ENCODE data around the gene MMP19. TPM values are rescaled to one million over a fixed set of nuclear protein-coding genes. Genes with fewer than 3 reads are reported as not detected.
"Not testable (repeated sequence)": the region's sequence is repeated elsewhere in the genome, so short reads cannot be mapped to it uniquely, and the experiment has no call there.

MMP19 gene
- total and polyA plus RNA-seq, 7 donors: 0.66 to 4.1 (median 1.5) TPM

- ATAC-seq (no peak), DNase-seq (no peak)
- intact Hi-C loops (cut with DNase I): no loop called here
- H3K36me3 ChIP-seq (ENCODE audit: insufficient read depth in 1 of 2, low read depth in 1 of 2): no peaks in the 10 kb centered on the region
- no peak overlapping the region for H3K27ac ChIP-seq
- peaks cover 7% of the 10 kb centered on the region for H3K9me3 ChIP-seq
- H3K4me3 ChIP-seq: no peak overlapping the region
- H3K27me3 ChIP-seq (ENCODE audit: insufficient read depth in 3 of 3, low read length in 2 of 3): no peaks in the 10 kb centered on the region
- TF ChIP-seq CTCF (IDR thresholded peaks at IDR 0.05): no peak
- 78 to 85% (median 82%) methylated on average over 4 of the region's 4 CpGs for WGBS, 3 donors
- no peaks in the 10 kb centered on the region for H3K4me1 ChIP-seq
These were observed 33.1 kb upstream of the MMP19 start for GRCh38 chr12:55875704-55876467.

DNA sequence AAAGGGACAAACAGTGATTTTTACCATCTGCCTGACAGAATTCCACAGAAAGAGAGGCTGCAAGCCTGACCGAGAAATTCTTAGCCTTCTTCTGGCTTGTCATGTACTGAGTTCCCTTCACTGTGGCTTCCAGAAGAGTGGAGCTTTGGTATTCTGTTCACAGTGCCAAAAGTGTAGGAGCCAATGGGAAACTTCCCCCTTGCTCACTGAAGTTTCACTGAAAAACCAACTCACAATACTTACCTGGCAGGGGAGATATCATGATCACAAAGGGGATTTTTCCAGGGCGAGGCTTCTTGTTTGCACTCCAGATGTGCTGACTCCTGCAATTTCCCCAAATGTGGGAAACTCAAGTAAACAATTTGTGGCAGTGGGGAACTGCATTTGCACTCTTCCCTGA lies 31.7 kb upstream of the MMP19 start:
- H3K27me3 ChIP-seq (ENCODE audit: insufficient read depth in 3 of 3, low read length in 2 of 3): no peaks in the 10 kb centered on the region
- 46 to 56% (median 55%) methylated on average over 2 of the region's 2 CpGs for WGBS, 3 donors
- DNase-seq (no peak), ATAC-seq (no peak)
- H3K36me3 ChIP-seq (ENCODE audit: insufficient read depth in 1 of 2, low read depth in 1 of 2): no peaks in the 10 kb centered on the region
- no peak overlapping the region for H3K4me3 ChIP-seq
- H3K9me3 ChIP-seq: peaks cover 7% of the 10 kb centered on the region
- intact Hi-C loops (cut with DNase I): no loop called here
- TF ChIP-seq CTCF (IDR thresholded peaks at IDR 0.05): no peak
- no peaks in the 10 kb centered on the region for H3K4me1 ChIP-seq
- H3K27ac ChIP-seq: no peak overlapping the region

DNA sequence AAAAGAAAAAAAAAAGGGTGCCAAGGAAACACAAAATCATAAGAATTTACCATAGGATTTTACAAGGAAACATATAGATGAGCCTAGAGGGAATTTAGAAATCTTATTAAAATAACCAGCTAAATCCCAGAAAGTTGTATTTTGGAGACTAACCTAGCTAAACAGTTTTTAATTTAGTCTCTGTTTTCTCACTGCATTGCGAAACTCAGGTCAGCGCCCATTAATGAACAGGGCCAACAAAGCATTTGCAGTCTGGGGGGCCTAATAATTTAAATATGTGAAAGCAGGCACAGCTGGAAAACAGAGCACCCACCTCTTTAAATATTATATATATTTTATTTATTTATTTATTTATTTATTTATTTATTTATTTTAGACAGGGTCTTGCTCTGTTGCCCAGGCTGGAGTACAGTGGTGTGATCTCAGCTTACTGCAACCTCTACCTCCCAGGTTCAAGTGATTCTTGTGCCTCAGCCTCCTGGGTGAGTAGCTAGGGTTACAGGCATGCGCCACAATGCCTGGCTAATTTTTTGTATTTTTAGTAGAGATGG lies 23.8 kb upstream of the MMP19 start:
- WGBS, 3 donors: 95 to 99% (median 97%) methylated on average over 3 of the region's 3 CpGs
- H3K27ac ChIP-seq; H3K36me3 ChIP-seq (ENCODE audit: insufficient read depth in 1 of 2, low read depth in 1 of 2); H3K27me3 ChIP-seq (ENCODE audit: insufficient read depth in 3 of 3, low read length in 2 of 3); intact Hi-C loops (cut with DNase I); H3K4me1 ChIP-seq; H3K4me3 ChIP-seq; DNase-seq; ATAC-seq; H3K9me3 ChIP-seq: not testable (repeated sequence)

DNA sequence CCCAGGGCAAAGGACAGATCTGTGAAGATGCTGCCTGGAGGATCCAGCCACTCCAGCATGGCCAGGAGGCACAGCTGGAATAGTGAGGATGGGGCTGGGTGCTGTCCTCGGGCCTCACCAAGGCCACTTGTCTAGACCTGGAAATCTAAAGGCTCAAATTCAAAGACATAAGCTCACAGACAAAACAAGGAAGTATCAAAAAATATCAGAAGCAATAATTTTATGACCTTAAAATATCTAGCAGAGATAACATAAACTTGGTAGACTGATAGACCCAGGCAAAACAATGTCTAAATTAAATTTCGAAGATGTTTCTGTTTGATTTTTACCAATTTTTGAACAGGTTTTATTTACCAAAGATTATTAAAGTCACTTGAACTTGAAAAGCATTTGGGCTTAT lies 22.6 kb upstream of the MMP19 start:
- no peak for TF ChIP-seq CTCF (IDR thresholded peaks at IDR 0.05)
- Histone ChIP-seq H3K36me3 (ENCODE audit: insufficient read depth in 1 of 2, low read depth in 1 of 2) (no peaks in the 10 kb centered on the region), H3K27ac (no peak overlapping the region), H3K4me3 (no peak overlapping the region), H3K9me3 (peaks cover 7% of the 10 kb centered on the region), H3K4me1 (no peaks in the 10 kb centered on the region), H3K27me3 (ENCODE audit: insufficient read depth in 3 of 3, low read length in 2 of 3) (no peaks in the 10 kb centered on the region)
- DNase-seq (no peak), ATAC-seq (no peak)
- intact Hi-C loops (cut with DNase I): no loop called here
- WGBS, 3 donors: 89 to 95% (median 92%) methylated on average over 2 of the region's 2 CpGs

DNA sequence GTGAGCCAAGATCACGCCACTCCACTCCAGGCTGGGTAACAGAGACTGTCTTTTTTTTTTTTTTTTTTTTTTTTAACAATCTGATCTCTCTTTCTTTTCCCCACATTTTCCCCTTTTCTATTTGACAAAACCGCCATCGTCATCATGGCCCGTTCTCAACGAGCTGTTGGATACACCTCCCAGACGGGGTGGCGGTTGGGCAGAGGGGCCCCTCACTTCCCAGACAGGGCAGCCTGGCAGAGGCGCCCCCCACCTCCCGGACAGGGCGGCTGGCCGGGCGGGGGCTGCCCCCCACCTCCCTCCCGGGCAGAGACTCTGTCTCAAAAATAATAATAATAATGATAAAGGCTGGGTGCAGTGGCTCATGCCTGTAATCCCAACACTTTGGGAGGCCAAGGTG lies 20.2 kb upstream of the MMP19 start:
- DNase-seq; H3K36me3 ChIP-seq (ENCODE audit: insufficient read depth in 1 of 2, low read depth in 1 of 2); H3K4me1 ChIP-seq; ATAC-seq; H3K27ac ChIP-seq; H3K27me3 ChIP-seq (ENCODE audit: insufficient read depth in 3 of 3, low read length in 2 of 3); H3K4me3 ChIP-seq; intact Hi-C loops (cut with DNase I); H3K9me3 ChIP-seq: not testable (repeated sequence)
- WGBS, 3 donors: 94 to 96% (median 95%) methylated on average over 13 of the region's 13 CpGs

Measured in psoas muscle (tissue), 8 donors.